GM18861 (cell line): ENCODE data around the gene WASHC3.
"Not testable (repeated sequence)": the region's sequence is repeated elsewhere in the genome, so short reads cannot be mapped to it uniquely, and the experiment has no call there.

ENCODE experiments used
- ATAC-seq: cut with Tn5 transposase; IDR thresholded peaks from one replicate; pipeline ENCODE4 v1.9.1; 2021; ENCODE audit not compliant: unreplicated experiment

The WASHC3 gene, protein sequence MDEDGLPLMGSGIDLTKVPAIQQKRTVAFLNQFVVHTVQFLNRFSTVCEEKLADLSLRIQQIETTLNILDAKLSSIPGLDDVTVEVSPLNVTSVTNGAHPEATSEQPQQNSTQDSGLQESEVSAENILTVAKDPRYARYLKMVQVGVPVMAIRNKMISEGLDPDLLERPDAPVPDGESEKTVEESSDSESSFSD

GRCh38 chr12:102061560-102062418 lies at the start of gene WASHC3:
Gene WASHC3, minus strand, starts transcription at chr12:102061991. Its CDS starts 29 bp downstream, at chr12:102061962.
- ATAC-seq = peak; percentile 89

GRCh38 chr12:102110782-102111181 lies 49.0 kb upstream of the WASHC3 start:
- ATAC-seq = no peak

DNA sequence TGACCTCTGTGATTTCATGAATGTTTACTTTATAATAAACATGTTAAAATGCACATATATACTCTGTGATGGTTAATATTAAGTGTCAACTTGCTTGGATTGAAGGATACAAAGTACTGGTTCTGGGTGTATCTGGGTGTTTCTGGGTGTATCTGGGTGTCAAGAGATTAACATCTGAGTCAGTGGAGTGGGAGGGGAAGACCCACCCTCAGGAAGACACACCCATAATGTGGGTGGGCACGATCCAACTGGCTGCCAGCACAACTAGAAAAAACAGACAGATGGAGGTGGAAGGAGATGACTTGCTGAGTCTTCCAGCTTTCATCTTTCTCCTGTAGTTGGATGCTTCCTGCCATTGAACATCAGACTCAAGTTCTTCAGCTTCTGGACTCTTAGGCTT lies 46.2 kb upstream of the WASHC3 start:
- no peak for ATAC-seq

DNA sequence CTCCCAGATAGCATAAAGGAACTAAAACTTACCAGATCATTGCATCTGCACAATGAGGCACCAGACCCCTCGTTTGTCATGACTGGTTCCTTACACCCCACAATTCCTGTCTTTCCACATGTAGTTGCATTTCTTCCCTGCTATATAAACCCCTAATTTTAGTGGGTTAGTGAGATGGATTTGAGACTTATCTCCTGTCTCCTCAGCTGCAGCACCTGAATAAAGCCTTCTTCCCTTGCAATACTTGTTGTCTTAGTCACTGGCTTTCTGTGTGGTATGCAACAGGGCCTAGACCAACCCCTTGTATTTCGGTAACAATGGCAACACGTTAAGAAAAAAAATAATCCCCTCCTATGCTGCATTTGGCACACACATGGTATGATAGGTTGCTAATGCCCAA lies 45.1 kb upstream of the WASHC3 start:
- no peak for ATAC-seq

DNA sequence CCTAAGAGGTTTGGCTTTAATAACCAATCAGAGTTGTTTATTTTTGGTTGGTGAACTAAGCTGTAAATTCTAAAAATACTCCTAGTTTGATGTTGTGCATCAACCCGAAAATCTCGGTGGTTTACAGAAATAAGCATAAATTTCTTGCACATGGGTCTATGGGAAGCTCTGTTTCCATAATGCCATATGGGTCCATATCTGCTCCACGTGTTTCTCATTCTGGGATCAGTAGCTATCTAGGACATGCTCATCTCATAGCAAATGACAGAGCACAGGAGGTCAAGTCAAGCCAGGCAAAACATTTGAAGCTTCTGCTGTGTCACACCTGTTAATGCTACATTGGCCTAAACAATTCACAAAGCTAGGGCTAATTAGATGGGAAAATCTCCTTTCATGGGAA lies 35.1 kb upstream of the WASHC3 start:
- ATAC-seq = no peak

- ATAC-seq = no peak
Measured at GRCh38 chr12:102095677-102096263, 34.0 kb upstream of the WASHC3 start.

DNA sequence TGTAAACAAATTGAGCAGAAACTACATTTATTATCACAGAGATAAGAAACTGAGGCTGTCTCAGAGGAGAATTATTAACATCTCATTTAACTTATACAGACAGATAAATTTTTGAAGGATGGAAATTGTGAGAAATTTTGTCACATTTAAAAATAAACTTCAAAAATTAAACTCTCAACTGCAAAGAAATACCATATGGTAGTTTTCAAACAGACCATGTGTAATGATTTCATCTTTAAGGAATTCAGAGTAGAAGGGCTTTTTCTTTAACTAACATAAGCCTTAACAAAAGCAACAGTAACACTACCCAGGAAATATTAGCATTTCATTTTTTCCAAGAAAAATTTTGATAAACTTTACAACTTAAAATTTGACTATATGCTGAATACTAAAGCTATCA lies 31.5 kb upstream of the WASHC3 start:
- ATAC-seq = no peak

DNA sequence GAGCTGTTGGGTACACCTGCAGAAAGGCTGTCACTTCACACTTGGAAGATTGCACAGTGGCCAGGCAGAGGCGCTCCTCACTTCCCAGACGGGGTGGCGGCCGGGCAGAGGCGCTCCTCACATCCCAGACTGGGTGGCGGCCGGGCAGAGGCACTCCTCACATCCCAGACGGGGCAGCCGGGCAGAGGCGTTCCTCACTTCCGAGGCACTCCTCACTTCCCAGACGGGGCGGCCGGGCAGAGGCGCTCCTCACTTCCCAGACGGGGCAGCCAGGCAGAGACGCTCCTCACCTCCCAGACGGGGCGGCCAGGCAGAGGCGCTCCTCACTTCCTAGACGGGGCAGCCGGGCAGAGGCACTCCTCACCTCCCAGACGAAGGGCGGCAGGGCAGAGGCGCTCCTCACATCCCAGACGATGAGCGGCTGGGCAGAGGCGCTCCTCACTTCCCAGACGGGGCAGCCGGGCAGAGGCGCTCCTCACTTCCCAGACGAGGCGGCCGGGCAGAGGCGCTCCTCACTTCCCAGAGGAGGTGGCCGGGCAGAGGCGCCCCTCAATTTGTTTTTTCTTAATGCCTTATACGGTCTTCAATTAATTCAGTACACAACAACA lies 27.5 kb upstream of the WASHC3 start:
- not testable (repeated sequence) for ATAC-seq

DNA sequence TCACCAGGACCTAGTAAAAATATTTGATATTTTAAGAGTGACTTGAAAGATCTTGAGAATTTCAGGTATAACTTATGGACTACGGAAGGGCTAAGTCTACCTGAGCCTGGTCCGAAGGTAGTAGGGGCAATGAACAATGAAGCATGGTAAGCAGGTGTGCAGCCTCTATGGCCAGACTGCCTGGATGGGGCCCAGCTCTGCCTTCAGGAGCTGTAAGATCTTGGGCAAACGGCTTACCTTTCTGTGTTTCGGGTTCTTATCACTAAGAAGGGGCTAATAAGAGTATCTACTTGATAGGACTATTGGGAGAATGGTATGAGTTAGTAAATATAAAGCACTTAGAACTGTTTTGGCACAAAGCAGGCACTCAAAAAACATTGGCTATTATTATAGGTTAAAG lies 19.1 kb upstream of the WASHC3 start:
- no peak for ATAC-seq

GRCh38 chr12:102072092-102072491 lies 10.3 kb upstream of the WASHC3 start:
- ATAC-seq = not testable (repeated sequence)

GRCh38 chr12:102069707-102070106 lies 7.9 kb upstream of the WASHC3 start:
- no peak for ATAC-seq

DNA sequence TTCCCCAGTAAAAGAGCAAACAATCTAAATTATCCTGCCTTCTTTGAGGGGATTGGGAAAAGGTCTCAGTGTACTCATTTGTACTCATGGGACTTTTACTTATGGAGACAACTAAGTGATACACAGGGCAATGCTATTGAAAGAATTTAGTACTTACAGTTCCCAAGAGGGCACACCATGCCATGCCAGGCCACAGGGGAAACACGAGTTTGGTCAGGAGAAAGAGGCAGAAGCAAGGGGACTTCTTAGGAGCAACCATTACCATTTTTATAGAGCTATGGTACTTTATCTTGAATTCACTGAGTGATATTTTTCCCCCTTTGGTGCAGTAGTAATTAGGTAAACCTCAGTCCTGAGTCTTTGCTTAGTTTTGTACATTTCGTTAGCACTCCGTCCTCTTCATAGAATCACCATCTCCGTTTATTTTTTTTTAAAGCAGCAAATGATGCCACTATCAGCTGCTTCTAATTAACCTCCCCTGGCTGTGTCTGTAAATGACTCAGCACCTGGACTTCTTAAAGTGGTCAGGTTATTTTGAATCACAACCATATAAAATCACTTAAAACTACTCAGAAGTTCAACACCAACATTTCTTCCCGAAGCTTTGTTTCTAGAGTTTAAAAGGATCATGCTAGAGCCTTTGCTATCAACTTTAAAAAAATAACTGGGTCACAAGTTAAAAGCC lies 5.9 kb upstream of the WASHC3 start:
- no peak for ATAC-seq

GRCh38 chr12:102064476-102064875 lies 2.7 kb upstream of the WASHC3 start:
- no peak for ATAC-seq

DNA sequence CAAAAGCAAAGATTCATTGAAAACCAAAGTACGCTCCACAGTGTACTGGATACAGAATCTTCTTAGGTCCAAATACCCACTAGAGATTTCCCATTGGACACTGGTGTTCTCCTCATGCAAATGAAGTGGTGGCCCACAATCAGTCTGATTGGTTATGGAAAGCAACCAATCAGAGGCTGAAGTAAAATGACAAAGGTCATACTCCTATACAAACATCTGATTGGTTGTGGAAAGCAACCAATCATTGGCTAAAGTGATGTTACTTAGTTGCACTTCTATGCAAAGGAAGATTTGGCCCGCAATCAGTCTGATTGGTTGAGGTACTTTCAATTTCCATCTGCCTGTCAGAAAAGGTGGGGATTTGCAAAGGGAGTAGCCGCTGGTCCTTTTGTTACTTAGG lies 1.3 kb upstream of the WASHC3 start:
- no peak for ATAC-seq

- no peak for ATAC-seq
Measured at GRCh38 chr12:102062419-102062806, 622 bp upstream of the WASHC3 start.

GRCh38 chr12:102061096-102061559 lies 663 bp downstream of the WASHC3 start:
- ATAC-seq = peak; percentile 37

DNA sequence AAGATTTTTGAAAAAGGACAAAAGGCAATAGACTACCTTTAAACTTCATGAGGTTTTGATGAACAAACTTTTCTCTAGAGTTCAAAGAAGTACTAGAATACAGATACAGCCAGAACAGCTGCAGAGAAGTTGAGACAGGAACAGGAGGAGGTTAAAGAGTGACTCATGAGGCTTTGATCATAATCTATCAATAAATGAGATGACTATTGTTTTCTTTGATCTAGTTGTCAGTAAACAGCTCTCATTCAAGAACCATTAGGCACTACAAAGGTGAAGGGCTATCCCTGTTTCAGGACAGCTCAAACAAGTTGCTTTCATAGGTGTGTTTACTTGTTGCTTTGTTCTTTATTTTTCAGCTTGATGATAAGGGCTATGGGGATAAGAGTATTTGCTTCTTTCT lies 2.4 kb downstream of the WASHC3 start:
- ATAC-seq = no peak

DNA sequence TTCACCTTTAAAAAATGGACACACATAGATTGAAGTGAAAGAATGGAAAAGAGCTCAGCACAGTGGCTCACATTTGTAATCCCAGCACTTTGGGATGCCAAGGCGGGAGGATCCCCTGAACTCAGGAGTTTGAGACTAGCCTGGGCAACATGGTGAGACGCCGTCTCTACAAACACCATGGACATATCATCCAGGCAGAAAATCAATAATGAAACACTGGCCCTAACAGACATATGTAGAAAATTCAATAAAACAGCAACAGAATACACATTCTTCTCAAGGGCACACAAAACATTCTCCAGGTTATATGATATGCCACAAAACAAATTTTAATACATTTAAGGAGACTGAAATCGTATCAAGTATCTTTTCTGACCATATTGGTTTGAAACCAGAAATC lies 7.4 kb downstream of the WASHC3 start:
- ATAC-seq = no peak

DNA sequence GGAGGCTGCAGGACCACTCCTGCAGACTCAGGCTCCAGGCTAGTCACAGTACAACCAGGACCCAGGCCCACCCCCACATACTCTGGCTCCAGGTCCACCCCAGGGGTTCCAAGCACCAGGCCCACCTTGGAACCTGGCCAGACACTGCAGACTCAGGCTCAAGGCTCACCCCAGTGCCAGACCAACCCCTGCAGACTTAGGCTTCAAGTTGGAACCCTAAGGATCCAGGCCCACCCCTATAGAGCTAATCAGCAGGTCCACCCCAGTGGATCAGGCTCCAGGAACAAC lies 8.8 kb downstream of the WASHC3 start:
- ATAC-seq = no peak

- no peak for ATAC-seq
Measured at GRCh38 chr12:102052192-102053061, 9.4 kb downstream of the WASHC3 start.
